H1 (cell line): ENCODE results near the gene LHFPL2. TPM values are rescaled to one million over a fixed set of nuclear protein-coding genes. Genes with fewer than 3 reads are reported as not detected.
A peak's percentile ranks its signal among the peaks of the same experiment; 100 is the strongest.

Experiments
- CTCF ChIA-PET: fragments of 300-600 bp; sonication (Branson Sonifier 250); formaldehyde crosslinking; loops from one replicate; lab custom pipeline; 2021; ENCODE audit not compliant: partially characterized antibody; lab: Charles Lee
- POLR2A ChIA-PET: fragments of 300-600 bp; sonication (Branson Sonifier 250); formaldehyde crosslinking; loops from one replicate; lab custom pipeline; 2021; ENCODE audit warnings: inconsistent platforms; ENCODE audit not compliant: partially characterized antibody; lab: Charles Lee
- DNase-seq, 2 experiments: peaks; one replicate each; pipeline versions ENCODE4 v3.0.0 to v3.0.0-alpha.2; 2010 to 2022; ENCODE audit warnings: low spot score in 2 of 2, low read depth in 1 of 2, mixed read lengths in 1 of 2
- FAIRE-seq: peaks from 2 replicates; lab custom pipeline; 2011; peaks lifted over from hg19 to GRCh38; lab: Jason Lieb, UNC
- H2AFZ ChIP-seq: 2 replicates; pipeline ENCODE4 v1.8.1; 2012; ENCODE audit warnings: low read length, inconsistent platforms
- H2AK5ac ChIP-seq: 2 replicates; pipeline ENCODE4 v1.6.1; 2013; ENCODE audit warnings: low read depth, low read length
- H2BK120ac ChIP-seq: replicated peaks from 2 replicates; pipeline ENCODE3; 2013; ENCODE audit warnings: low read depth, low read length, inconsistent platforms
- H2BK12ac ChIP-seq: 2 replicates; pipeline ENCODE4 v1.6.1; 2013; ENCODE audit warnings: low read depth, low read length
- H2BK15ac ChIP-seq: 2 replicates; pipeline ENCODE4 v1.6.1; 2013; ENCODE audit warnings: low read length
- H2BK20ac ChIP-seq: 2 replicates; pipeline ENCODE4 v1.6.1; 2013; ENCODE audit warnings: low read length
- H2BK5ac ChIP-seq: 2 replicates; pipeline ENCODE4 v1.6.1; 2013; ENCODE audit warnings: low read depth, low read length
- H3K14ac ChIP-seq: 2 replicates; pipeline ENCODE4 v1.6.1; 2013; ENCODE audit warnings: inconsistent platforms; ENCODE audit not compliant: insufficient read length
- H3K18ac ChIP-seq: 2 replicates; pipeline ENCODE4 v1.6.1; 2013; ENCODE audit warnings: low read length; ENCODE audit errors: extremely low read depth
- H3K23ac ChIP-seq: 2 replicates; pipeline ENCODE4 v1.6.1; 2013; ENCODE audit warnings: inconsistent platforms; ENCODE audit not compliant: insufficient read length
- H3K23me2 ChIP-seq: 2 replicates; pipeline ENCODE4 v1.6.1; 2013; ENCODE audit warnings: low read depth, low read length
- H3K27ac ChIP-seq: 2 replicates; pipeline ENCODE4 v1.6.1; 2011; ENCODE audit warnings: low read depth, low read length, inconsistent platforms
- H3K27me3 ChIP-seq, 4 experiments: replicated peaks in 1 of 4; 1 replicate in 1 of 4; 2 replicates in 3 of 4; pipeline versions ENCODE4 v1.6.1 to v1.8.1; 2011 to 2013; ENCODE audit warnings: low read length in 3 of 4, mild to moderate bottlenecking in 3 of 4, inconsistent platforms in 2 of 4, mixed read lengths in 2 of 4, moderate library complexity in 1 of 4; ENCODE audit not compliant: control insufficient read depth in 3 of 4, insufficient read depth in 3 of 4; ENCODE audit errors: extremely low read depth in 1 of 4
- H3K36me3 ChIP-seq, 4 experiments: 2 replicates each; pipeline versions ENCODE4 v1.6.1 to v1.8.1; 2011 to 2013; ENCODE audit warnings: mild to moderate bottlenecking in 4 of 4, low read length in 3 of 4, moderate library complexity in 2 of 4, control low read depth in 1 of 4, inconsistent platforms in 1 of 4; ENCODE audit not compliant: insufficient read depth in 4 of 4, control insufficient read depth in 2 of 4
- H3K4ac ChIP-seq: replicated peaks from 2 replicates; pipeline ENCODE3; 2013; ENCODE audit warnings: low read length, low read depth, mixed read lengths, inconsistent platforms; ENCODE audit not compliant: insufficient read length
- H3K4me1 ChIP-seq, 4 experiments: replicated peaks in 1 of 4; 1 replicate in 1 of 4; 2 replicates in 3 of 4; pipeline versions ENCODE4 v1.6.1 to v1.8.1; 2011 to 2013; ENCODE audit warnings: low read length in 3 of 4, inconsistent platforms in 2 of 4, mixed read lengths in 1 of 4; ENCODE audit not compliant: insufficient read depth in 4 of 4, control insufficient read depth in 3 of 4
- H3K4me2 ChIP-seq, 2 experiments: 2 replicates each; pipeline versions ENCODE4 v1.6.1 to v1.8.1; 2011 to 2013; ENCODE audit warnings: low read depth in 2 of 2, low read length in 2 of 2, control low read depth in 1 of 2, inconsistent platforms in 1 of 2, mild to moderate bottlenecking in 1 of 2; ENCODE audit not compliant: insufficient read depth in 1 of 2
- H3K4me3 ChIP-seq, 4 experiments: fragments of 200-600, 300-600 bp in 1 of 4; sonication (generic), shearing (Covaris generic), sonication (Bioruptor Twin) in 1 of 4; 2 replicates each; pipeline versions ENCODE4 v1.5.1 to v1.8.1; 2011 to 2016; ENCODE audit warnings: low read length in 4 of 4, low read depth in 3 of 4, control low read depth in 2 of 4, inconsistent platforms in 2 of 4, mild to moderate bottlenecking in 2 of 4, mixed read lengths in 1 of 4, moderate library complexity in 1 of 4; ENCODE audit not compliant: insufficient read depth in 2 of 4; ENCODE audit errors: extremely low read depth in 1 of 4
- H3K56ac ChIP-seq: replicated peaks from 2 replicates; pipeline ENCODE3; 2013; ENCODE audit warnings: low read depth, mild to moderate bottlenecking, mixed read lengths, low read length, inconsistent platforms; ENCODE audit not compliant: insufficient read length
- H3K79me1 ChIP-seq: 2 replicates; pipeline ENCODE4 v1.6.1; 2013; ENCODE audit warnings: low read depth, low read length, control low read depth
- H3K79me2 ChIP-seq, 2 experiments: 2 replicates each; pipeline versions ENCODE4 v1.6.1 to v1.8.1; 2012 to 2013; ENCODE audit warnings: low read length in 2 of 2, mild to moderate bottlenecking in 2 of 2, inconsistent platforms in 1 of 2; ENCODE audit not compliant: insufficient read depth in 2 of 2, control insufficient read depth in 1 of 2
- H3K9ac ChIP-seq, 4 experiments: replicated peaks in 1 of 4; 1 replicate in 1 of 4; 2 replicates in 3 of 4; pipeline versions ENCODE4 v1.6.1 to v1.8.1; 2011 to 2013; ENCODE audit warnings: low read depth in 3 of 4, low read length in 3 of 4, control low read depth in 2 of 4, mild to moderate bottlenecking in 2 of 4, moderate library complexity in 2 of 4, inconsistent platforms in 1 of 4; ENCODE audit errors: extremely low read depth in 1 of 4
- H3K9me3 ChIP-seq, 2 experiments: 2 replicates each; pipeline versions ENCODE4 v1.6.1 to v1.8.1; 2012 to 2013; ENCODE audit warnings: mild to moderate bottlenecking in 2 of 2, moderate library complexity in 2 of 2, control low read depth in 1 of 2, inconsistent platforms in 1 of 2, low read depth in 1 of 2, low read length in 1 of 2, mixed read lengths in 1 of 2; ENCODE audit not compliant: insufficient read depth in 2 of 2
- H4K20me1 ChIP-seq, 2 experiments: replicated peaks in 1 of 2; 2 replicates each; pipeline versions ENCODE3 to v1.8.1; 2011 to 2013; ENCODE audit warnings: inconsistent platforms in 2 of 2, low read length in 2 of 2, mild to moderate bottlenecking in 1 of 2; ENCODE audit not compliant: insufficient read depth in 2 of 2, control insufficient read depth in 1 of 2
- H4K5ac ChIP-seq: 2 replicates; pipeline ENCODE4 v1.6.1; 2013; ENCODE audit warnings: low read length, low read depth, mixed read lengths, inconsistent platforms; ENCODE audit not compliant: insufficient read length
- H4K8ac ChIP-seq: 2 replicates; pipeline ENCODE4 v1.8.0; 2013; ENCODE audit warnings: mild to moderate bottlenecking, moderate library complexity, low read length, inconsistent platforms; ENCODE audit not compliant: insufficient read depth; ENCODE audit errors: extremely low read depth
- H4K91ac ChIP-seq: replicated peaks from 2 replicates; pipeline ENCODE3; 2013; ENCODE audit warnings: low read length, mixed read lengths, inconsistent platforms; ENCODE audit not compliant: insufficient read length
- CBX8 ChIP-seq: fragments of 300-800, 300-1000 bp; sonication (generic); IDR thresholded peaks from 2 replicates; pipeline ENCODE4 v1.7.1; 2016; ENCODE audit warnings: low read depth, low read length, borderline replicate concordance
- CREB1 ChIP-seq: IDR thresholded peaks from 2 replicates; pipeline ENCODE4 v1.6.1; 2012; ENCODE audit warnings: inconsistent platforms
- EGR1 ChIP-seq: IDR thresholded peaks from 2 replicates; pipeline ENCODE4 v1.6.1; 2011; ENCODE audit warnings: low read depth, low read length, borderline replicate concordance
- GABPA ChIP-seq: IDR thresholded peaks from 2 replicates; pipeline ENCODE4 v1.6.1; 2011; ENCODE audit warnings: mild to moderate bottlenecking, low read length, moderate library complexity, borderline replicate concordance; ENCODE audit not compliant: insufficient read depth
- HDAC6 ChIP-seq: IDR thresholded peaks from one replicate; pipeline ENCODE4 v1.7.1; 2012; ENCODE audit warnings: low read depth, mild to moderate bottlenecking, inconsistent platforms, low read length, moderate library complexity
- JUND ChIP-seq: IDR thresholded peaks from 2 replicates; pipeline ENCODE4 v1.6.1; 2011; ENCODE audit warnings: mild to moderate bottlenecking, improper control_type of control experiment, low read length
- KDM1A ChIP-seq: fragments of 200-600, 300-600 bp; sonication (generic); IDR thresholded peaks from 2 replicates; pipeline ENCODE4 v1.7.1; 2016; ENCODE audit warnings: mild to moderate bottlenecking, low read length, borderline replicate concordance
- SP2 ChIP-seq: IDR thresholded peaks from 2 replicates; pipeline ENCODE4 v1.6.1; 2012; ENCODE audit warnings: mild to moderate bottlenecking, low read length, inconsistent platforms
- SRF ChIP-seq: IDR thresholded peaks from 2 replicates; pipeline ENCODE4 v1.6.1; 2011; ENCODE audit warnings: mild to moderate bottlenecking, low read depth, low read length, moderate library complexity
- WGBS, 2 experiments: shearing (Covaris generic) in 1 of 2; methylation state at CpG; one replicate each; pipeline versions ENCODE4 v1.1.6 to v1.1.7; 2013 to 2015; ENCODE audit warnings: low lambda C conversion rate in 2 of 2, mixed read lengths in 2 of 2, inconsistent platforms in 1 of 2, low coverage in 1 of 2, missing lambda C conversion rate in 1 of 2; ENCODE audit not compliant: insufficient replicate concordance in 2 of 2, insufficient coverage in 1 of 2, insufficient read length in 1 of 2; ENCODE audit errors: extremely low coverage in 1 of 2, missing lambda C conversion rate in 1 of 2; 5-methylcytosine and 5-hydroxymethylcytosine counted together
- polyA plus RNA-seq, 7 experiments: library from polyadenylated mRNA; depleted of rRNA in 3 of 7; stranded (reverse) in 5 of 7; unstranded in 2 of 7; fragments of >200 nt in 5 of 7; fragments of 200-250 nt in 2 of 7; gene quantifications; 1 replicate in 5 of 7; 2 replicates in 1 of 7; 4 replicates in 1 of 7; pipeline versions ENCODE4 v1.2.1 to v1.2.3, GENCODE V29; 2011 to 2013; ENCODE audit warnings: missing spikeins in 2 of 7, mixed read lengths in 2 of 7
- total RNA-seq: library from RNA; stranded (reverse); fragmentation: NEBNext Ultra II Directional; extraction: Animal tissue kit (Norgen Biotek cat#: 25700); gene quantifications from 2 replicates; pipeline ENCODE4 v1.2.1, GENCODE V29; 2021
- TF ChIP-seq, protein P1 (sequence below): IDR thresholded peaks from 2 replicates; pipeline ENCODE4 v1.6.1; 2012; ENCODE audit warnings: inconsistent platforms

LHFPL2 gene
- total and polyA plus RNA-seq, 2 of the 8 experiments (the other 6 are each of a cell fraction or from before 2014, with no cell fraction given), result 9.6 to 43.0 TPM

DNA sequence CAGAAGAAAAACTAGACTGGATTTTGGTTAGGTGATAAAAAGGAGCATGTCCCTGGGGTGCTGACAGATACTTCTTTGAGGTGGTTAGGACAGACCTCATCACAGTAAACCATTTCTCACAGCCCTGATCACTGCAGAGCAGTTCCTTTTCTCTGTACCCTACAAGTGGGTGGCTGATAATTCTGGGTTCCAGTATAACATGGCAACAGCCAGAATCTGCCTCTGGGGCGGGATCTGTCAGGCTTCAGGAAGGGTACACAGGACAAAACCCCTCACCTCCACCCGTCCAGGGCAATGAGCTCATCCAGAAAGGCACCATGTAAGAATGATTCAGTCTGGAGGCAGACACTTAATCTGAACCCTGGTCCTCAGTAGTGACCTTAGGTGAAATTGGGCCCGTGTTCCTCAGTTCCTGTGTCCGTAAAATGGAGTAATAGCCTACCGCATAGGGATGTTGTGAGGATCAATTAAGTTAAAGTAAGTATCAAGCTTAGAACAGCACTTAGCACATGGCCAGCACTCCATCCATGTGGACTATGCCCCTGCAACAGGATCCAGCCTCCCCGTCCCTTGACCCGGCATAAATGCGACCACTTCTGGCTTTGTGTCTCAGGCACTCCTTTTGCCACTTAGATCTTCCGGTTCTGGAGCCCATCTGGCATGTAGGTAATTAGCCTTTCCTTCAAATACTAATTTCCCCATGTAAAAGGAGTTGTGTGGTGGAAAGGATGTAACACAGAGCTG is 129.2 kb downstream of the LHFPL2 start:
- H3K36me3 ChIP-seq, result no peaks in the 10 kb centered on the region
- no peak overlapping the region for H3K14ac ChIP-seq
- CTCF ChIA-PET, result interaction anchor here (0.6 to 4.0 kb wide), 9 partner anchors 9 to 589 kb away, joined by 3 to 26 read pairs (median 4); no protein-coding TSS in a partner anchor
- H3K27me3 ChIP-seq, result no peaks in the 10 kb centered on the region
- no peaks in the 10 kb centered on the region for H3K9me3 ChIP-seq
- H3K4me3 ChIP-seq, result no peak overlapping the region
- H3K9ac ChIP-seq, result no peak overlapping the region; a peak in 1 of 7 replicates
- no peak overlapping the region for H3K56ac ChIP-seq
- DNase-seq (no peak), FAIRE-seq (no peak)
- no peak overlapping the region for H2BK20ac ChIP-seq
- TF ChIP-seq CREB1 (no peak), CBX8 (no peak), SRF (no peak), GABPA (no peak), EGR1 (no peak), JUND (no peak), KDM1A (no peak), HDAC6 (no peak), SP2 (no peak)
- TF ChIP-seq, protein P1, sequence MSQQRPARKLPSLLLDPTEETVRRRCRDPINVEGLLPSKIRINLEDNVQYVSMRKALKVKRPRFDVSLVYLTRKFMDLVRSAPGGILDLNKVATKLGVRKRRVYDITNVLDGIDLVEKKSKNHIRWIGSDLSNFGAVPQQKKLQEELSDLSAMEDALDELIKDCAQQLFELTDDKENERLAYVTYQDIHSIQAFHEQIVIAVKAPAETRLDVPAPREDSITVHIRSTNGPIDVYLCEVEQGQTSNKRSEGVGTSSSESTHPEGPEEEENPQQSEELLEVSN, result no peak
- no peaks in the 10 kb centered on the region for H3K23me2 ChIP-seq
- WGBS, 2 experiments, result 92% methylated on average over 8 of the region's 9 CpGs; no CpG with 5 or more reads in 1 of the 2 experiments
- H4K5ac ChIP-seq, result no peak overlapping the region
- POLR2A ChIA-PET, result interaction anchor here (0.8 to 1.7 kb wide), 3 partner anchors 8 to 22 kb away, joined by 3 read pairs; no protein-coding TSS in a partner anchor
- no peak overlapping the region for H2BK5ac ChIP-seq
- H3K23ac ChIP-seq, result no peak overlapping the region
- H4K8ac ChIP-seq, result 0 out of 2 replicates have a peak overlapping the region, but pooled peaks have one; percentile 53
- no peak overlapping the region for H3K4me2 ChIP-seq
- no peak overlapping the region for H4K91ac ChIP-seq
- H2AFZ ChIP-seq, result no peak overlapping the region
- peaks cover 0 to 5% of the 10 kb centered on the region in 2 experiments; a peak in 1 of 4 replicates for H3K79me2 ChIP-seq
- H4K20me1 ChIP-seq, result peaks cover 0 to 2% of the 10 kb centered on the region in 2 experiments
- H3K79me1 ChIP-seq, result no peaks in the 10 kb centered on the region; the same call in 1 of the 2 replicates
- no peak overlapping the region for H2BK15ac ChIP-seq
- no peak overlapping the region for H2AK5ac ChIP-seq
- no peak overlapping the region for H2BK12ac ChIP-seq
- H2BK120ac ChIP-seq, result no peak overlapping the region
- no peak overlapping the region for H3K18ac ChIP-seq
- no peak overlapping the region for H3K4ac ChIP-seq
- H3K4me1 ChIP-seq, result peaks cover 0 to 6% (median 2%) of the 10 kb centered on the region in 4 experiments; a peak in 4 of 7 replicates
- no peak overlapping the region for H3K27ac ChIP-seq
